IMR-90 (cell line): Measurements from ENCODE around the gene NT5DC1. TPM values are rescaled to one million over a fixed set of nuclear protein-coding genes. Genes with fewer than 3 reads are reported as not detected.

ENCODE experiments used
- ATAC-seq: fragments of 200-7000 bp; cut with Tn5 transposase; 2 replicates; pipeline ENCODE4 v1.9.1; 2020; ENCODE audit warnings: low read depth, mild to moderate bottlenecking, moderate library complexity
- BruUV-seq: library from RNA; stranded (reverse); fragments of 400-500 nt; replicated peaks from 2 replicates; lab custom pipeline; 2021; lab: Mats Ljungman, UMichigan
- CTCF ChIA-PET: fragments of 300-600 bp; formaldehyde crosslinking; extraction: SDS; loops from one replicate; lab custom pipeline; 2021; ENCODE audit warnings: antibody characterized with exemption; lab: Yijun Ruan, JAX
- POLR2A ChIA-PET: fragments of 300-600 bp; sonication (Branson Sonifier 250); formaldehyde crosslinking; loops from one replicate; lab custom pipeline; 2022; ENCODE audit warnings: antibody characterized with exemption; ENCODE audit not compliant: unreplicated experiment; lab: Charles Lee
- DNase-seq: peaks from one replicate; pipeline ENCODE4 v3.0.0; 2013
- H2AFZ ChIP-seq: replicated peaks from 2 replicates; pipeline ENCODE3; 2013; ENCODE audit warnings: low read length, mild to moderate bottlenecking; ENCODE audit not compliant: poor library complexity
- H2AK5ac ChIP-seq: 2 replicates; pipeline ENCODE4 v1.6.1; 2013; ENCODE audit warnings: low read depth, low read length, inconsistent platforms
- H2AK9ac ChIP-seq: replicated peaks from 2 replicates; pipeline ENCODE3; 2013; ENCODE audit warnings: mild to moderate bottlenecking, low read depth, low read length, moderate library complexity; ENCODE audit not compliant: poor library complexity
- H2BK120ac ChIP-seq: 2 replicates; pipeline ENCODE4 v1.6.1; 2013; ENCODE audit warnings: low read depth, low read length, inconsistent platforms
- H2BK15ac ChIP-seq: 3 replicates; pipeline ENCODE4 v1.6.1; 2013; ENCODE audit warnings: low read depth, low read length, inconsistent platforms
- H2BK20ac ChIP-seq: 2 replicates; pipeline ENCODE4 v1.6.1; 2013; ENCODE audit warnings: low read depth, mild to moderate bottlenecking, inconsistent platforms, low read length, moderate library complexity
- H2BK5ac ChIP-seq: 2 replicates; pipeline ENCODE4 v1.6.1; 2013; ENCODE audit warnings: mild to moderate bottlenecking, low read depth, low read length, inconsistent platforms; ENCODE audit not compliant: poor library complexity, severe bottlenecking
- H3K14ac ChIP-seq: replicated peaks from 2 replicates; pipeline ENCODE4 v1.6.1; 2013; ENCODE audit warnings: low read depth, low read length, inconsistent platforms
- H3K18ac ChIP-seq: 2 replicates; pipeline ENCODE4 v1.6.1; 2013; ENCODE audit warnings: low read depth, low read length, control low read depth
- H3K23ac ChIP-seq: 2 replicates; pipeline ENCODE4 v1.6.1; 2013; ENCODE audit warnings: low read depth, low read length, inconsistent platforms
- H3K27ac ChIP-seq: 2 replicates; pipeline ENCODE4 v1.5.1; 2013; ENCODE audit warnings: mild to moderate bottlenecking, control low read depth, low read length; ENCODE audit not compliant: insufficient read depth
- H3K27me3 ChIP-seq: 2 replicates; pipeline ENCODE4 v1.6.1; 2013; ENCODE audit warnings: low read length; ENCODE audit not compliant: control insufficient read depth, insufficient read depth
- H3K36me3 ChIP-seq: 2 replicates; pipeline ENCODE4 v1.6.1; 2013; ENCODE audit warnings: low read length, mixed read lengths; ENCODE audit not compliant: control insufficient read depth, insufficient read depth
- H3K4ac ChIP-seq: 2 replicates; pipeline ENCODE4 v1.6.1; 2013; ENCODE audit warnings: low read depth, low read length, inconsistent platforms
- H3K4me1 ChIP-seq: 2 replicates; pipeline ENCODE4 v1.6.1; 2013; ENCODE audit warnings: low read length, mixed read lengths; ENCODE audit not compliant: control insufficient read depth, insufficient read depth
- H3K4me2 ChIP-seq: 2 replicates; pipeline ENCODE4 v1.6.1; 2013; ENCODE audit warnings: low read depth, mild to moderate bottlenecking, control low read depth, low read length, moderate library complexity
- H3K4me3 ChIP-seq: 2 replicates; pipeline ENCODE4 v1.5.1; 2013; ENCODE audit warnings: low read depth, mild to moderate bottlenecking, control low read depth, low read length, moderate library complexity; ENCODE audit not compliant: insufficient read depth
- H3K56ac ChIP-seq: 2 replicates; pipeline ENCODE4 v1.6.1; 2013; ENCODE audit warnings: low read length, inconsistent platforms; ENCODE audit not compliant: insufficient read depth; ENCODE audit errors: extremely low read depth
- H3K79me1 ChIP-seq, 2 experiments: 2 replicates each; pipeline ENCODE4 v1.6.1; 2013; ENCODE audit warnings: low read length in 2 of 2, inconsistent platforms in 1 of 2, low read depth in 1 of 2
- H3K9ac ChIP-seq: 2 replicates; pipeline ENCODE4 v1.6.1; 2013; ENCODE audit warnings: low read depth, low read length, control low read depth
- H3K9me1 ChIP-seq: 2 replicates; pipeline ENCODE4 v1.6.1; 2013; ENCODE audit warnings: low read length, inconsistent platforms; ENCODE audit not compliant: insufficient read depth
- H3K9me3 ChIP-seq: 2 replicates; pipeline ENCODE4 v1.6.1; 2013; ENCODE audit warnings: low read length; ENCODE audit not compliant: control insufficient read depth, insufficient read depth
- H4K20me1 ChIP-seq: 2 replicates; pipeline ENCODE4 v1.6.1; 2013; ENCODE audit warnings: low read length, inconsistent platforms; ENCODE audit not compliant: insufficient read depth
- H4K5ac ChIP-seq: 2 replicates; pipeline ENCODE4 v1.6.1; 2013; ENCODE audit warnings: mild to moderate bottlenecking, low read depth, low read length, control low read depth
- H4K8ac ChIP-seq, 2 experiments: 2 replicates each; pipeline ENCODE4 v1.6.1; 2013; ENCODE audit warnings: low read depth in 2 of 2, low read length in 2 of 2, control low read depth in 1 of 2, inconsistent platforms in 1 of 2
- H4K91ac ChIP-seq: 2 replicates; pipeline ENCODE4 v1.6.1; 2013; ENCODE audit warnings: low read depth, low read length, inconsistent platforms; ENCODE audit not compliant: insufficient read depth
- BHLHE40 ChIP-seq: fragments of 150-350 bp; IDR thresholded peaks from 2 replicates; pipeline ENCODE4 v1.6.1; 2016; ENCODE audit warnings: mild to moderate bottlenecking, low read depth, low read length
- CEBPB ChIP-seq: IDR thresholded peaks from 2 replicates; pipeline ENCODE4 v1.6.1; 2012; ENCODE audit warnings: low read depth, low read length, improper control_type of control experiment
- CHD1 ChIP-seq: IDR thresholded peaks from 2 replicates; pipeline ENCODE4 v1.6.1; 2012; ENCODE audit warnings: low read depth, low read length, improper control_type of control experiment
- FOS ChIP-seq: fragments of 150-350 bp; IDR thresholded peaks from 2 replicates; pipeline ENCODE4 v1.6.1; 2016; ENCODE audit warnings: low read depth, low read length
- MAFK ChIP-seq: IDR thresholded peaks from 2 replicates; pipeline ENCODE4 v1.6.1; 2012; ENCODE audit warnings: low read depth, low read length, improper control_type of control experiment
- MAZ ChIP-seq: IDR thresholded peaks from 2 replicates; pipeline ENCODE4 v1.6.1; 2012; ENCODE audit warnings: low read depth, mild to moderate bottlenecking, low read length, improper control_type of control experiment, moderate library complexity, borderline replicate concordance
- MXI1 ChIP-seq: IDR thresholded peaks from 2 replicates; pipeline ENCODE4 v1.6.1; 2012; ENCODE audit warnings: low read depth, mild to moderate bottlenecking, low read length, moderate library complexity, borderline replicate concordance
- NFE2L2 ChIP-seq: fragments of 150-350 bp; IDR thresholded peaks from 2 replicates; pipeline ENCODE4 v1.6.1; 2016; ENCODE audit warnings: low read depth, mild to moderate bottlenecking, low read length
- POLR2A ChIP-seq: IDR thresholded peaks from 2 replicates; pipeline ENCODE4 v1.6.1; 2012; ENCODE audit warnings: mild to moderate bottlenecking, low read depth, low read length
- RAD21 ChIP-seq: IDR thresholded peaks from 2 replicates; pipeline ENCODE4 v1.6.1; 2012; ENCODE audit warnings: low read length, improper control_type of control experiment
- RCOR1 ChIP-seq: IDR thresholded peaks from 2 replicates; pipeline ENCODE4 v1.6.1; 2012; ENCODE audit warnings: mild to moderate bottlenecking, low read length, improper control_type of control experiment; ENCODE audit not compliant: insufficient replicate concordance
- RFX5 ChIP-seq: IDR thresholded peaks from 2 replicates; pipeline ENCODE4 v1.8.0; 2012; ENCODE audit warnings: low read depth, mild to moderate bottlenecking, low read length, moderate library complexity
- SMC3 ChIP-seq: fragments of 150-350 bp; IDR thresholded peaks from 2 replicates; pipeline ENCODE4 v1.6.1; 2016; ENCODE audit warnings: low read depth, mild to moderate bottlenecking, antibody characterized with exemption, low read length, moderate library complexity
- WGBS, 2 experiments: methylation state at CpG; one replicate each; pipeline versions ENCODE4 v1.1.5 to v1.1.7; 2013; ENCODE audit warnings: missing lambda C conversion rate in 2 of 2; ENCODE audit not compliant: insufficient read length in 1 of 2; ENCODE audit errors: extremely low coverage in 2 of 2; 5-methylcytosine and 5-hydroxymethylcytosine counted together
- dilution Hi-C: fragments of 300-500 bp; cut with HindIII; formaldehyde crosslinking; loops from one replicate; pipeline ENCODE4 v1.14.3; 2018; ENCODE audit warnings: low sequenced_read_pairs; ENCODE audit not compliant: unreplicated experiment
- in situ Hi-C: fragments of 300-500 bp; cut with MboI; formaldehyde crosslinking; loops from 3 replicates; pipeline ENCODE4 v1.14.3; 2019; ENCODE audit warnings: low sequenced_read_pairs, inconsistent platforms, mixed read lengths
- intact Hi-C: fragments of 100-400 bp; cut with micrococcal nuclease; formaldehyde crosslinking; loops from 2 replicates; pipeline ENCODE4 v1.10.0; 2022
- polyA plus RNA-seq, 3 experiments: library from polyadenylated mRNA; depleted of rRNA; stranded (reverse); fragments of >200 nt; gene quantifications; 2 replicates each; pipeline ENCODE4 v1.2.3, GENCODE V29; 2012; ENCODE audit warnings: low replicate concordance in 1 of 3
- total RNA-seq: library from RNA; depleted of rRNA; stranded (reverse); fragments of >200 nt; gene quantifications from 2 replicates; pipeline ENCODE4 v1.2.3, GENCODE V29; 2012
- TF ChIP-seq, protein P1 (sequence below): conservative IDR thresholded peaks from 2 replicates; pipeline ENCODE4 v1.5.1; 2012; ENCODE audit warnings: mild to moderate bottlenecking, low read depth, low read length, improper control_type of control experiment
- TF ChIP-seq, protein P2 (sequence below): fragments of 150-350 bp; IDR thresholded peaks from 2 replicates; pipeline ENCODE4 v1.6.1; 2016; ENCODE audit warnings: low read depth, mild to moderate bottlenecking, low read length, moderate library complexity, borderline replicate concordance
- TF ChIP-seq, protein P3 (sequence below): fragments of 150-350 bp; IDR thresholded peaks from 2 replicates; pipeline ENCODE4 v1.6.1; 2017; ENCODE audit warnings: mild to moderate bottlenecking, antibody characterized with exemption, low read length, low read depth

NT5DC1 gene
- total and polyA plus RNA-seq, 2 of the 4 experiments (the other 2 are of a cell fraction): 11.7 to 16.8 TPM

DNA sequence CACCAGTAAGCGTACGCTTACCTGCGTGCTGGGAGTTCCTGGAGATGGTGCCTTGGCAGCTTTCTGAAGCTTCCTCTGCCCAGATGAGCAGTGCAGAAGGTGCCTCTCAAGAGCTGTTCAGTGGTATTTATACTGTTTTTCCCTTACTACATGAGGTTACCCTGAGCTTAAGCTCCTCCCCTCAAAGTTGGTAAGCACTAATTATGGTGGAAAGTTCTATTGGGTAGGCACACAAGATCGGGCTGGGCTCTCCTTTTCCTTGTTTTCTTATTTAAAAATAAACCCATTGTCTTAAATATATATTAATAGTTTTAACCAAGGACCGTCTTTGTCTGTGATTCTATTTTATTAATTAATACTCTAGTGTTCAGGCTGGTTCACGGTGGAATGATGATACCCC lies 25.4 kb downstream of the NT5DC1 start, which contains the start of gene COL10A1:
Gene COL10A1 (minus strand): TSS at position 101 of the 400 bp plus-strand sequence. CDS start 640 bp downstream, outside the sequence.
- H3K18ac ChIP-seq: no peak within 1 kb of the TSS
- no peak within 1 kb of the TSS for H4K8ac ChIP-seq
- H4K5ac ChIP-seq: no peak within 1 kb of the TSS
- H2BK5ac ChIP-seq: no peak within 1 kb of the TSS
- DNase-seq (no peak), ATAC-seq (no peak)
- WGBS, 2 experiments: no CpG with 5 or more reads among the region's 6 CpGs
- H4K20me1 ChIP-seq: no peaks in the 10 kb centered on the region
- no peak within 1 kb of the TSS for H4K91ac ChIP-seq
- no peak within 1 kb of the TSS for H2AK9ac ChIP-seq
- H3K56ac ChIP-seq: no peak within 1 kb of the TSS
- H3K27me3 ChIP-seq: no peaks in the 10 kb centered on the region
- H3K4me3 ChIP-seq: no peak within 1 kb of the TSS
- H2BK20ac ChIP-seq: no peak within 1 kb of the TSS
- H3K23ac ChIP-seq: no peak within 1 kb of the TSS
- BruUV-seq: no TSS peak
- H3K79me1 ChIP-seq: no peaks in the 10 kb centered on the region
- no peak within 1 kb of the TSS for H2BK120ac ChIP-seq
- no peak within 1 kb of the TSS for H2BK15ac ChIP-seq
- no peak within 1 kb of the TSS for H3K14ac ChIP-seq
- H2AFZ ChIP-seq: no peak within 1 kb of the TSS
- intact Hi-C loops (no loop called here), dilution Hi-C loops (no loop called here), in situ Hi-C loops (no loop called here)
- TF ChIP-seq, protein P1, sequence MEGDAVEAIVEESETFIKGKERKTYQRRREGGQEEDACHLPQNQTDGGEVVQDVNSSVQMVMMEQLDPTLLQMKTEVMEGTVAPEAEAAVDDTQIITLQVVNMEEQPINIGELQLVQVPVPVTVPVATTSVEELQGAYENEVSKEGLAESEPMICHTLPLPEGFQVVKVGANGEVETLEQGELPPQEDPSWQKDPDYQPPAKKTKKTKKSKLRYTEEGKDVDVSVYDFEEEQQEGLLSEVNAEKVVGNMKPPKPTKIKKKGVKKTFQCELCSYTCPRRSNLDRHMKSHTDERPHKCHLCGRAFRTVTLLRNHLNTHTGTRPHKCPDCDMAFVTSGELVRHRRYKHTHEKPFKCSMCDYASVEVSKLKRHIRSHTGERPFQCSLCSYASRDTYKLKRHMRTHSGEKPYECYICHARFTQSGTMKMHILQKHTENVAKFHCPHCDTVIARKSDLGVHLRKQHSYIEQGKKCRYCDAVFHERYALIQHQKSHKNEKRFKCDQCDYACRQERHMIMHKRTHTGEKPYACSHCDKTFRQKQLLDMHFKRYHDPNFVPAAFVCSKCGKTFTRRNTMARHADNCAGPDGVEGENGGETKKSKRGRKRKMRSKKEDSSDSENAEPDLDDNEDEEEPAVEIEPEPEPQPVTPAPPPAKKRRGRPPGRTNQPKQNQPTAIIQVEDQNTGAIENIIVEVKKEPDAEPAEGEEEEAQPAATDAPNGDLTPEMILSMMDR: no peak
- TF ChIP-seq, protein P2, sequence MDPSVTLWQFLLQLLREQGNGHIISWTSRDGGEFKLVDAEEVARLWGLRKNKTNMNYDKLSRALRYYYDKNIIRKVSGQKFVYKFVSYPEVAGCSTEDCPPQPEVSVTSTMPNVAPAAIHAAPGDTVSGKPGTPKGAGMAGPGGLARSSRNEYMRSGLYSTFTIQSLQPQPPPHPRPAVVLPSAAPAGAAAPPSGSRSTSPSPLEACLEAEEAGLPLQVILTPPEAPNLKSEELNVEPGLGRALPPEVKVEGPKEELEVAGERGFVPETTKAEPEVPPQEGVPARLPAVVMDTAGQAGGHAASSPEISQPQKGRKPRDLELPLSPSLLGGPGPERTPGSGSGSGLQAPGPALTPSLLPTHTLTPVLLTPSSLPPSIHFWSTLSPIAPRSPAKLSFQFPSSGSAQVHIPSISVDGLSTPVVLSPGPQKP: no peak
- TF ChIP-seq RAD21 (no peak), POLR2A (no peak), MXI1 (no peak), RFX5 (no peak), FOS (no peak), NFE2L2 (no peak), MAFK (no peak), RCOR1 (no peak), CHD1 (no peak), CEBPB (no peak), MAZ (no peak), BHLHE40 (no peak), SMC3 (no peak)
- TF ChIP-seq, protein P3, sequence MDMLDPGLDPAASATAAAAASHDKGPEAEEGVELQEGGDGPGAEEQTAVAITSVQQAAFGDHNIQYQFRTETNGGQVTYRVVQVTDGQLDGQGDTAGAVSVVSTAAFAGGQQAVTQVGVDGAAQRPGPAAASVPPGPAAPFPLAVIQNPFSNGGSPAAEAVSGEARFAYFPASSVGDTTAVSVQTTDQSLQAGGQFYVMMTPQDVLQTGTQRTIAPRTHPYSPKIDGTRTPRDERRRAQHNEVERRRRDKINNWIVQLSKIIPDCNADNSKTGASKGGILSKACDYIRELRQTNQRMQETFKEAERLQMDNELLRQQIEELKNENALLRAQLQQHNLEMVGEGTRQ: no peak
- no peak within 1 kb of the TSS for H3K4ac ChIP-seq
- CTCF ChIA-PET: no interaction called here
- H3K27ac ChIP-seq: no peak within 1 kb of the TSS
- peaks cover 3% of the 10 kb centered on the region; the same call in 1 of the 2 replicates for H3K36me3 ChIP-seq
- no peak within 1 kb of the TSS for H3K9ac ChIP-seq
- POLR2A ChIA-PET: no interaction called here
- no peaks in the 10 kb centered on the region for H3K9me1 ChIP-seq
- no peak within 1 kb of the TSS for H3K4me2 ChIP-seq
- 0 out of 2 replicates have a peak, but pooled peaks cover 2% of the 10 kb centered on the region for H3K4me1 ChIP-seq
- no peak within 1 kb of the TSS for H2AK5ac ChIP-seq
- H3K9me3 ChIP-seq: no peaks in the 10 kb centered on the region
